Psoas muscle (tissue), 8 donors: ENCODE results near the gene CIPC. TPM values are rescaled to one million over a fixed set of nuclear protein-coding genes. Genes with fewer than 3 reads are reported as not detected.

Source experiments
- ATAC-seq, 4 donors: fragments of 200-7000 bp; cut with Tn5 transposase; one replicate each; pipeline ENCODE4 v1.9.1; 2020; ENCODE audit warnings: moderate library complexity in 3 of 4, mild to moderate bottlenecking in 2 of 4
- DNase-seq, 2 donors: peaks; one replicate each; pipeline ENCODE4 v3.0.0-alpha.2; 2020
- H3K27ac ChIP-seq: fragments of 200-600 bp; one replicate; pipeline ENCODE4 v1.8.0; 2022
- H3K27me3 ChIP-seq, 3 donors: fragments of 200-600 bp in 1 of 3; one replicate each; pipeline versions ENCODE4 v1.6.1 to v1.8.0; 2013 to 2022; ENCODE audit warnings: low read length in 2 of 3, mild to moderate bottlenecking in 2 of 3, moderate library complexity in 1 of 3; ENCODE audit not compliant: insufficient read depth in 3 of 3
- H3K36me3 ChIP-seq, 2 donors: fragments of 200-600 bp in 1 of 2; one replicate each; pipeline versions ENCODE4 v1.6.1 to v1.8.0; 2013 to 2022; ENCODE audit warnings: low read depth in 1 of 2, mild to moderate bottlenecking in 1 of 2, moderate library complexity in 1 of 2; ENCODE audit not compliant: insufficient read depth in 1 of 2
- H3K4me1 ChIP-seq: fragments of 200-600 bp; one replicate; pipeline ENCODE4 v1.8.0; 2022
- H3K4me3 ChIP-seq: fragments of 200-600 bp; one replicate; pipeline ENCODE4 v1.8.0; 2022; ENCODE audit warnings: mild to moderate bottlenecking
- H3K9me3 ChIP-seq: fragments of 200-600 bp; one replicate; pipeline ENCODE4 v1.8.0; 2022
- CTCF ChIP-seq: fragments of 200-600 bp; IDR thresholded peaks from one replicate; pipeline ENCODE4 v1.8.0; 2022; ENCODE audit warnings: antibody characterized with exemption
- WGBS, 3 donors: extraction: QIAGEN DNeasy Blood & Tissue Kit; methylation state at CpG; one replicate each; pipeline versions ENCODE4 v1.1.6 to v1.1.7; 2013; 5-methylcytosine and 5-hydroxymethylcytosine counted together
- intact Hi-C, 2 donors: fragments of 100-400 bp; cut with DNase I; formaldehyde crosslinking; loops; one replicate each; pipeline versions ENCODE4 v1.11.0 to v1.14.2; 2022
- polyA plus RNA-seq, 3 donors: library from polyadenylated mRNA; stranded (reverse); fragments of 200-250 nt; gene quantifications; one replicate each; pipeline ENCODE4 v1.2.3, GENCODE V29; 2013
- total RNA-seq, 4 donors: library from RNA; stranded (reverse); fragmentation: NEBNext Ultra II Directional in 2 of 4; extraction: Animal tissue kit (Norgen Biotek cat#: 25700) in 2 of 4; gene quantifications; one replicate each; pipeline versions ENCODE4 v1.2.1 to v1.2.4, GENCODE V29; 2021 to 2023
- donor health status: healthy with polysubstance abuse.
- donor health status: DM: no; HTN: no; CAD: no; lungs with moderate emphysema.
- donor health status: Bipolar disorder and iron deficiency.
- donor health status: healthy.
- donor health status: DM: yes; HTN: yes; CAD: no.
- donor health status: DM: no; HTN: no; CAD: no.
- donor health status: DM: no; HTN: no; CAD: no.
- donor health status: DM: yes; HTN: yes; CAD: no.

Gene CIPC
- total and polyA plus RNA-seq, 7 donors: 23.1 to 133 (median 101) TPM

GRCh38 chr14:77131871-77132486, 33.9 kb downstream of the CIPC start:
- Histone ChIP-seq H3K36me3 (no peaks in the 10 kb centered on the region), H3K9me3 (no peaks in the 10 kb centered on the region), H3K27ac (no peak overlapping the region), H3K27me3 (peaks cover 0 to 26% (median 0%) of the 10 kb centered on the region in 3 donors), H3K4me1 (no peaks in the 10 kb centered on the region), H3K4me3 (no peak overlapping the region)
- WGBS, 3 donors: 82 to 97% (median 95%) methylated on average over 5 of the region's 5 CpGs
- no peak for TF ChIP-seq CTCF
- DNase-seq (no peak), ATAC-seq (no peak)
- intact Hi-C loops: no loop called here

GRCh38 chr14:77133720-77134338, 35.8 kb downstream of the CIPC start:
- Histone ChIP-seq H3K4me1 (no peaks in the 10 kb centered on the region), H3K4me3 (no peak overlapping the region), H3K27ac (no peak overlapping the region), H3K36me3 (no peaks in the 10 kb centered on the region), H3K27me3 (peaks cover 0 to 43% (median 10%) of the 10 kb centered on the region in 3 donors), H3K9me3 (no peaks in the 10 kb centered on the region)
- ATAC-seq (peak; percentile 56 to 87 (median 73)), DNase-seq (peak; percentile 44 to 64)
- no peak for TF ChIP-seq CTCF
- 6 to 10% (median 6%) methylated on average over 22 of the region's 22 CpGs for WGBS, 3 donors
- intact Hi-C loops: no loop called here

GRCh38 chr14:77139022-77139421, 41.0 kb downstream of the CIPC start:
- no peak for TF ChIP-seq CTCF
- DNase-seq: no peak
- no peak for ATAC-seq
- H3K4me3 ChIP-seq: no peak overlapping the region
- 80 to 85% (median 83%) methylated on average over 15 of the region's 15 CpGs for WGBS, 3 donors
- no peaks in the 10 kb centered on the region for H3K36me3 ChIP-seq
- intact Hi-C loops: no loop called here
- no peak overlapping the region for H3K27ac ChIP-seq
- H3K9me3 ChIP-seq: no peaks in the 10 kb centered on the region
- H3K4me1 ChIP-seq: peaks cover 13% of the 10 kb centered on the region
- H3K27me3 ChIP-seq: peaks cover 0 to 78% (median 22%) of the 10 kb centered on the region in 3 donors

GRCh38 chr14:77139540-77140358, 41.7 kb downstream of the CIPC start:
- intact Hi-C loops: loop anchor here in 1 of 2 donors (10.0 kb wide), 1 partner anchor 415 kb away; no protein-coding TSS in a partner anchor
- no peaks in the 10 kb centered on the region for H3K9me3 ChIP-seq
- H3K4me1 ChIP-seq: peaks cover 13% of the 10 kb centered on the region
- WGBS, 3 donors: 2 to 7% (median 3%) methylated on average over 37 to 52 of the region's 52 CpGs
- peak; percentile 28 for TF ChIP-seq CTCF
- peak; percentile 27 to 61 for DNase-seq
- no peak overlapping the region for H3K27ac ChIP-seq
- peaks cover 0 to 85% (median 22%) of the 10 kb centered on the region in 3 donors for H3K27me3 ChIP-seq
- peak overlapping the region; percentile 64 for H3K4me3 ChIP-seq
- no peaks in the 10 kb centered on the region for H3K36me3 ChIP-seq
- ATAC-seq: peak in 3 of 4 donors; percentile 37 to 62 (median 60)
